HG03039 (cell line): ENCODE results near the gene PGA4.
"Not testable (repeated sequence)": the region's sequence is repeated elsewhere in the genome, so short reads cannot be mapped to it uniquely, and the experiment has no call there.

Experiments used
- ATAC-seq: cut with Tn5 transposase; IDR thresholded peaks from one replicate; pipeline ENCODE4 v1.9.1; 2021; ENCODE audit warnings: mild to moderate bottlenecking, moderate library complexity; ENCODE audit not compliant: unreplicated experiment

Gene PGA4

GRCh38 chr11:61203873-61204272 is 18.3 kb upstream of the PGA4 start:
- ATAC-seq = not testable (repeated sequence)

GRCh38 chr11:61204502-61205059 is 17.6 kb upstream of the PGA4 start:
- ATAC-seq = not testable (repeated sequence)

GRCh38 chr11:61207636-61208310 is 14.4 kb upstream of the PGA4 start:
- not testable (repeated sequence) for ATAC-seq

- not testable (repeated sequence) for ATAC-seq
Observed at GRCh38 chr11:61210629-61211028, 11.5 kb upstream of the PGA4 start.

- ATAC-seq = not testable (repeated sequence)
Observed at GRCh38 chr11:61211327-61211952, 10.7 kb upstream of the PGA4 start.

GRCh38 chr11:61212202-61212601 is 9.9 kb upstream of the PGA4 start:
- not testable (repeated sequence) for ATAC-seq

- ATAC-seq = not testable (repeated sequence)
Observed at GRCh38 chr11:61213711-61214324, 8.3 kb upstream of the PGA4 start.

- not testable (repeated sequence) for ATAC-seq
Observed at GRCh38 chr11:61218306-61218705, 3.8 kb upstream of the PGA4 start.

- ATAC-seq = not testable (repeated sequence)
Observed at GRCh38 chr11:61219016-61219415, 3.1 kb upstream of the PGA4 start.

- ATAC-seq = not testable (repeated sequence)
Observed at GRCh38 chr11:61222692-61223091, 545 bp downstream of the PGA4 start.

- not testable (repeated sequence) for ATAC-seq
Observed at GRCh38 chr11:61226457-61227137, 4.5 kb downstream of the PGA4 start.

GRCh38 chr11:61229458-61229857 is 7.3 kb downstream of the PGA4 start:
- ATAC-seq = not testable (repeated sequence)

- not testable (repeated sequence) for ATAC-seq
Observed at GRCh38 chr11:61231033-61231432, 8.9 kb downstream of the PGA4 start.

- not testable (repeated sequence) for ATAC-seq
Observed at GRCh38 chr11:61231585-61231984, 9.4 kb downstream of the PGA4 start.

- ATAC-seq = not testable (repeated sequence)
Observed at GRCh38 chr11:61232548-61233145, 10.5 kb downstream of the PGA4 start.

GRCh38 chr11:61237130-61237529 is 15.0 kb downstream of the PGA4 start:
- ATAC-seq = not testable (repeated sequence)

- not testable (repeated sequence) for ATAC-seq
Observed at GRCh38 chr11:61240288-61240687, 18.1 kb downstream of the PGA4 start.

- ATAC-seq = not testable (repeated sequence)
Observed at GRCh38 chr11:61240875-61241274, 18.7 kb downstream of the PGA4 start, which contains the start of gene PGA5. PGA5 (plus strand) TSS chr11:61241175; CDS start chr11:61241227, 52 bp downstream.

GRCh38 chr11:61241526-61241925 is 19.4 kb downstream of the PGA4 start:
- ATAC-seq = not testable (repeated sequence)

- not testable (repeated sequence) for ATAC-seq
Observed at GRCh38 chr11:61245284-61245964, 23.3 kb downstream of the PGA4 start.
